AG04450 (cell line): ENCODE data around the gene ATP2C2. TPM values are rescaled to one million over a fixed set of nuclear protein-coding genes. Genes with fewer than 3 reads are reported as not detected.

Experiments used
- CTCF ChIA-PET: fragments of 300-600, 350-600 bp; formaldehyde crosslinking; extraction: SDS; loops from one replicate; lab custom pipeline; 2022; ENCODE audit warnings: antibody characterized with exemption, inconsistent platforms; lab: Charles Lee
- POLR2A ChIA-PET: fragments of 350-600 bp; formaldehyde crosslinking; extraction: SDS; loops from one replicate; lab custom pipeline; 2021; ENCODE audit warnings: antibody characterized with exemption, inconsistent platforms; lab: Yijun Ruan, JAX
- DNase-seq: peaks from one replicate; pipeline ENCODE4 v3.0.0-alpha.2; 2011; ENCODE audit warnings: low read depth, low spot score
- H3K27ac ChIP-seq: one replicate; pipeline ENCODE4 v1.5.1; 2012; ENCODE audit warnings: low read depth, low read length, control low read depth
- H3K27me3 ChIP-seq: one replicate; pipeline ENCODE4 v1.6.0; 2012; ENCODE audit warnings: low read length; ENCODE audit not compliant: control insufficient read depth, insufficient read depth
- H3K4me3 ChIP-seq: 2 replicates; pipeline ENCODE4 v1.5.1; 2011; ENCODE audit warnings: mild to moderate bottlenecking, low read depth, low read length, control low read depth
- H3K9me3 ChIP-seq: 2 replicates; pipeline ENCODE4 v1.5.1; 2012; ENCODE audit warnings: low read length; ENCODE audit not compliant: control insufficient read depth, insufficient read depth
- polyA plus RNA-seq: library from polyadenylated mRNA; depleted of rRNA; stranded (reverse); fragments of >200 nt; gene quantifications from 2 replicates; pipeline ENCODE4 v1.2.3, GENCODE V29; 2011
- TF ChIP-seq, protein P1 (sequence below): IDR thresholded peaks from 2 replicates; pipeline ENCODE4 v1.5.1; 2011; ENCODE audit warnings: low read depth, low read length, control low read depth, inconsistent platforms

ATP2C2 gene
- polyA plus RNA-seq, 1 experiment = not detected

- TF ChIP-seq, protein P1, sequence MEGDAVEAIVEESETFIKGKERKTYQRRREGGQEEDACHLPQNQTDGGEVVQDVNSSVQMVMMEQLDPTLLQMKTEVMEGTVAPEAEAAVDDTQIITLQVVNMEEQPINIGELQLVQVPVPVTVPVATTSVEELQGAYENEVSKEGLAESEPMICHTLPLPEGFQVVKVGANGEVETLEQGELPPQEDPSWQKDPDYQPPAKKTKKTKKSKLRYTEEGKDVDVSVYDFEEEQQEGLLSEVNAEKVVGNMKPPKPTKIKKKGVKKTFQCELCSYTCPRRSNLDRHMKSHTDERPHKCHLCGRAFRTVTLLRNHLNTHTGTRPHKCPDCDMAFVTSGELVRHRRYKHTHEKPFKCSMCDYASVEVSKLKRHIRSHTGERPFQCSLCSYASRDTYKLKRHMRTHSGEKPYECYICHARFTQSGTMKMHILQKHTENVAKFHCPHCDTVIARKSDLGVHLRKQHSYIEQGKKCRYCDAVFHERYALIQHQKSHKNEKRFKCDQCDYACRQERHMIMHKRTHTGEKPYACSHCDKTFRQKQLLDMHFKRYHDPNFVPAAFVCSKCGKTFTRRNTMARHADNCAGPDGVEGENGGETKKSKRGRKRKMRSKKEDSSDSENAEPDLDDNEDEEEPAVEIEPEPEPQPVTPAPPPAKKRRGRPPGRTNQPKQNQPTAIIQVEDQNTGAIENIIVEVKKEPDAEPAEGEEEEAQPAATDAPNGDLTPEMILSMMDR = no peak
- Histone ChIP-seq H3K4me3 (no peak overlapping the region), H3K27ac (no peak overlapping the region), H3K9me3 (peaks cover 3% of the 10 kb centered on the region; the same call in 1 of the 2 replicates), H3K27me3 (no peaks in the 10 kb centered on the region)
- no peak for DNase-seq
- ChIA-PET POLR2A (interaction anchor here (1.0 kb wide), 1 partner anchor 111 kb away, joined by 3 read pairs; no protein-coding TSS in a partner anchor), CTCF (interaction anchor here (1.2 to 10.5 kb wide), 7 partner anchors 21 to 218 kb away, joined by 3 to 124 read pairs (median 6); no protein-coding TSS in a partner anchor)
Measured at GRCh38 chr16:84507011-84507982, 139.0 kb downstream of the ATP2C2 start.

GRCh38 chr16:84508502-84508901 is 140.2 kb downstream of the ATP2C2 start:
- CTCF ChIA-PET = interaction anchor here (1.3 to 10.5 kb wide), 2 partner anchors 24 to 114 kb away, joined by 3 to 124 read pairs; no protein-coding TSS in a partner anchor
- Histone ChIP-seq H3K9me3 (peaks cover 3% of the 10 kb centered on the region; the same call in 1 of the 2 replicates), H3K27ac (no peak overlapping the region), H3K27me3 (no peaks in the 10 kb centered on the region), H3K4me3 (no peak overlapping the region)
- TF ChIP-seq, protein P1 = no peak
- no peak for DNase-seq
- POLR2A ChIA-PET = interaction anchor here (0.6 kb wide), 1 partner anchor 11 kb away, joined by 3 read pairs; no protein-coding TSS in a partner anchor

GRCh38 chr16:84509032-84509950 is 141.0 kb downstream of the ATP2C2 start:
- H3K27me3 ChIP-seq = no peaks in the 10 kb centered on the region
- no peak overlapping the region for H3K27ac ChIP-seq
- ChIA-PET CTCF (interaction anchor here (2.3 to 10.5 kb wide), 2 partner anchors 90 to 113 kb away, joined by 18 to 124 read pairs; no protein-coding TSS in a partner anchor), POLR2A (no interaction called here)
- peaks cover 3% of the 10 kb centered on the region; the same call in 1 of the 2 replicates for H3K9me3 ChIP-seq
- TF ChIP-seq, protein P1 = no peak
- H3K4me3 ChIP-seq = no peak overlapping the region
- no peak for DNase-seq

DNA sequence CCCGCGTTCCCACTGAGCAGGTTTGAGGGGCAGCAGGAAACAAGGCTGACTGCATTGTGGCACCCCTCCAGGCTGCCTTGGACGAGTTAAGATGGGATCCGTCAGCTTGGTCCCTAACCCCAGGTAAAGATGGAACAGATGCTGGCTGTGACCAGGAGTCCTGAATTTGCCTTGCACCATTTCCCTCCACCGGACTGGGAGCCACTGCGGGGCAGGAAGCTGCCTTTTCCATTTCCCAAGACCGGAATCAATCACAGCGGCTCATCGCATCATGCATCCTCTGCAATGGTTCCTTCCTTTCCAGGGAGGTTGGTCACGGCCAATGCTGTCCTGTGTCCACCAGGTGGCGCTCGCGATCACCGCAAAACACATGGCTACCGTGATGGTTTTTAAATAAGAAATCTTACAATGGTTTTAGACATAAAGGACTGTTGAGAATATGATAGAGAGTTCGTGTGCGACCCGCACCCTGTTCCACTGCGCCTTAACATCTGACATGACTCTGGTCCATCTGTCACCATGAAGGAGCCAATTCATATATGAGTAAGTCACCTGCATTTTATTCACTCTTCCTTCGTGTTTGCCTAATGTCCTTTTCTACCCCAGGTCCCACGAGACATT is 143.0 kb downstream of the ATP2C2 start:
- peaks cover under 1% of the 10 kb centered on the region; the same call in 1 of the 2 replicates for H3K9me3 ChIP-seq
- H3K27me3 ChIP-seq = no peaks in the 10 kb centered on the region
- TF ChIP-seq, protein P1 = peak; percentile 89
- H3K4me3 ChIP-seq = 0 out of 2 replicates have a peak overlapping the region, but pooled peaks have one; percentile 29
- no peak overlapping the region for H3K27ac ChIP-seq
- POLR2A ChIA-PET = no interaction called here
- CTCF ChIA-PET = interaction anchor here (0.6 to 10.5 kb wide), 27 partner anchors 10 to 395 kb away, joined by 3 to 124 read pairs (median 5); no protein-coding TSS in a partner anchor
- peak; percentile 77 for DNase-seq
